ENCODE data around the gene CATSPER3.
"Not testable (repeated sequence)": the region's sequence is repeated elsewhere in the genome, so short reads cannot be mapped to it uniquely, and the experiment has no call there.

Gene CATSPER3

GRCh38 chr5:134975078-134975715 lies 7.5 kb downstream of the CATSPER3 start:
- DNase-seq: no peak

- no peak for DNase-seq
Measured at GRCh38 chr5:134975843-134976242, 8.1 kb downstream of the CATSPER3 start.

- DNase-seq: no peak
Measured at GRCh38 chr5:134976841-134977240, 9.1 kb downstream of the CATSPER3 start.

- no peak for DNase-seq
Measured at GRCh38 chr5:134979416-134979815, 11.7 kb downstream of the CATSPER3 start.

GRCh38 chr5:134982230-134982629 lies 14.5 kb downstream of the CATSPER3 start:
- no peak for DNase-seq

GRCh38 chr5:134989266-134989830 lies 21.6 kb downstream of the CATSPER3 start:
- DNase-seq: no peak

- DNase-seq: not testable (repeated sequence)
Measured at GRCh38 chr5:134990183-134990582, 22.5 kb downstream of the CATSPER3 start.

- DNase-seq: no peak
Measured at GRCh38 chr5:134992148-134992547, 24.4 kb downstream of the CATSPER3 start.

- no peak for DNase-seq
Measured at GRCh38 chr5:134993161-134993560, 25.5 kb downstream of the CATSPER3 start.

GRCh38 chr5:134994560-134995156 lies 27.0 kb downstream of the CATSPER3 start:
- DNase-seq: no peak

- no peak for DNase-seq
Measured at GRCh38 chr5:134995850-134996402, 28.2 kb downstream of the CATSPER3 start.

GRCh38 chr5:134997015-134997414 lies 29.3 kb downstream of the CATSPER3 start:
- no peak for DNase-seq

- DNase-seq: not testable (repeated sequence)
Measured at GRCh38 chr5:134998068-134998467, 30.4 kb downstream of the CATSPER3 start.

GRCh38 chr5:135004376-135004775 lies 36.7 kb downstream of the CATSPER3 start:
- no peak for DNase-seq

GRCh38 chr5:135005076-135005475 lies 37.4 kb downstream of the CATSPER3 start:
- no peak for DNase-seq

- DNase-seq: no peak
Measured at GRCh38 chr5:135007305-135007704, 39.6 kb downstream of the CATSPER3 start.

GRCh38 chr5:135007749-135008363 lies 40.1 kb downstream of the CATSPER3 start:
- no peak for DNase-seq

GRCh38 chr5:135008556-135008955 lies 40.8 kb downstream of the CATSPER3 start:
- DNase-seq: no peak

GRCh38 chr5:135008981-135009735 lies 41.5 kb downstream of the CATSPER3 start:
- DNase-seq: no peak

GRCh38 chr5:135009736-135010501 lies 42.2 kb downstream of the CATSPER3 start:
- DNase-seq: no peak

- DNase-seq: no peak
Measured at GRCh38 chr5:135010502-135011354, 43.0 kb downstream of the CATSPER3 start.
